Measurements from ENCODE around the gene RAE1. TPM values are rescaled to one million over a fixed set of nuclear protein-coding genes. Genes with fewer than 3 reads are reported as not detected.

RAE1 gene
- total RNA-seq, 1 donor from 2014 or later, result 17.6 TPM

- Mint-ChIP-seq H3K4me1 (ENCODE audit: low read depth) (no peaks in the 10 kb centered on the region), H3K27ac (ENCODE audit: unreplicated experiment) (no peak overlapping the region), H3K27me3 (ENCODE audit: low read depth) (no peaks in the 10 kb centered on the region), H3K36me3 (ENCODE audit: low read depth) (peaks cover 15% of the 10 kb centered on the region), H3K4me3 (ENCODE audit: unreplicated experiment) (no peak overlapping the region), H3K9me3 (ENCODE audit: low read depth) (no peaks in the 10 kb centered on the region)
- DNase-seq (ENCODE audit: low spot score), result peak; percentile 64
- no peak for TF ChIP-seq CTCF (IDR thresholded peaks at IDR 0.05)
These were observed 29.2 kb downstream of the RAE1 start for GRCh38 chr20:57380081-57380750.

GRCh38 chr20:57381596-57382503 is 30.8 kb downstream of the RAE1 start:
- no peak overlapping the region for H3K27ac Mint-ChIP-seq (ENCODE audit: unreplicated experiment)
- H3K27me3 Mint-ChIP-seq (ENCODE audit: low read depth), result no peaks in the 10 kb centered on the region
- no peaks in the 10 kb centered on the region for H3K4me1 Mint-ChIP-seq (ENCODE audit: low read depth)
- H3K36me3 Mint-ChIP-seq (ENCODE audit: low read depth), result peaks cover 5% of the 10 kb centered on the region
- H3K9me3 Mint-ChIP-seq (ENCODE audit: low read depth), result no peaks in the 10 kb centered on the region
- DNase-seq (ENCODE audit: low spot score), result peak; percentile 84
- no peak overlapping the region for H3K4me3 Mint-ChIP-seq (ENCODE audit: unreplicated experiment)
- TF ChIP-seq CTCF (IDR thresholded peaks at IDR 0.05), result peak; percentile 92

GRCh38 chr20:57382516-57382915 is 31.5 kb downstream of the RAE1 start:
- Mint-ChIP-seq H3K9me3 (ENCODE audit: low read depth) (no peaks in the 10 kb centered on the region), H3K27me3 (ENCODE audit: low read depth) (no peaks in the 10 kb centered on the region), H3K36me3 (ENCODE audit: low read depth) (no peaks in the 10 kb centered on the region), H3K4me3 (ENCODE audit: unreplicated experiment) (no peak overlapping the region), H3K27ac (ENCODE audit: unreplicated experiment) (no peak overlapping the region), H3K4me1 (ENCODE audit: low read depth) (no peaks in the 10 kb centered on the region)
- DNase-seq (ENCODE audit: low spot score), result no peak
- TF ChIP-seq CTCF (IDR thresholded peaks at IDR 0.05), result no peak

- DNase-seq (ENCODE audit: low spot score), result peak; percentile 39
- no peak for TF ChIP-seq CTCF (IDR thresholded peaks at IDR 0.05)
- Mint-ChIP-seq H3K27ac (ENCODE audit: unreplicated experiment) (no peak overlapping the region), H3K9me3 (ENCODE audit: low read depth) (no peaks in the 10 kb centered on the region), H3K36me3 (ENCODE audit: low read depth) (no peaks in the 10 kb centered on the region), H3K27me3 (ENCODE audit: low read depth) (no peaks in the 10 kb centered on the region), H3K4me1 (ENCODE audit: low read depth) (peaks cover 2% of the 10 kb centered on the region), H3K4me3 (ENCODE audit: unreplicated experiment) (no peak overlapping the region)
These were observed 32.6 kb downstream of the RAE1 start for GRCh38 chr20:57383447-57384347.

- peak; percentile 58 for DNase-seq (ENCODE audit: low spot score)
- H3K36me3 Mint-ChIP-seq (ENCODE audit: low read depth), result no peaks in the 10 kb centered on the region
- H3K4me1 Mint-ChIP-seq (ENCODE audit: low read depth), result peaks cover 5% of the 10 kb centered on the region
- no peak for TF ChIP-seq CTCF (IDR thresholded peaks at IDR 0.05)
- no peak overlapping the region for H3K4me3 Mint-ChIP-seq (ENCODE audit: unreplicated experiment)
- H3K27me3 Mint-ChIP-seq (ENCODE audit: low read depth), result no peaks in the 10 kb centered on the region
- H3K9me3 Mint-ChIP-seq (ENCODE audit: low read depth), result no peaks in the 10 kb centered on the region
- H3K27ac Mint-ChIP-seq (ENCODE audit: unreplicated experiment), result no peak overlapping the region
These were observed 33.4 kb downstream of the RAE1 start for GRCh38 chr20:57384486-57384885.

Data from chondrocyte (in vitro differentiated cells).